ENCODE data around the gene TSKS. TPM values are rescaled to one million over a fixed set of nuclear protein-coding genes. Genes with fewer than 3 reads are reported as not detected.

The TSKS gene
- total RNA-seq, 5 donors from 2014 or later (not counting 1 experiment from before 2014, with no cell fraction given) = 0.23 to 4.1 (median 2.1) TPM

GRCh38 chr19:49766007-49766929 is 3.2 kb upstream of the TSKS start:
- ATAC-seq (replicated peaks in 1 of 4) (peak; percentile 89 to 90 (median 90)), DNase-seq (peak; percentile 95 to 100 (median 99))
- Mint-ChIP-seq H3K4me1 (peaks cover 35 to 42% (median 40%) of the 10 kb centered on the region in 3 donors), H3K27me3 (no peaks in the 10 kb centered on the region), H3K27ac (peak overlapping the region; percentile 98 to 99), H3K36me3 (peaks cover 4% of the 10 kb centered on the region), H3K4me3 (peak overlapping the region; percentile 84 to 94 (median 89)), H3K9me3 (no peaks in the 10 kb centered on the region)
- Histone ChIP-seq H3K36me3 (ENCODE audit: control insufficient read depth in 2 of 2, extremely low read depth in 1 of 2, insufficient read depth in 1 of 2, low read length in 1 of 2) (peaks cover 0 to 4% of the 10 kb centered on the region in 2 donors), H3K4me1 (ENCODE audit: control insufficient read depth in 1 of 2, extremely low read depth in 1 of 2, insufficient read depth in 2 of 2, low read length in 2 of 2) (peaks cover 12 to 47% of the 10 kb centered on the region in 2 experiments), H3K9me3 (no peaks in the 10 kb centered on the region), H3K27ac (ENCODE audit: low read length) (peak overlapping the region; percentile 46), H3K27me3 (replicated peaks in 1 of 2; ENCODE audit: control insufficient read depth in 2 of 2, extremely low read depth in 1 of 2, insufficient read depth in 2 of 2, low read length in 1 of 2) (no peaks in the 10 kb centered on the region), H3K4me3 (ENCODE audit: control insufficient read depth in 1 of 2, extremely low read depth in 1 of 2, low read length in 1 of 2) (peak overlapping the region; percentile 47 to 59)
- WGBS (ENCODE audit: insufficient coverage) = 2% methylated on average over 27 of the region's 53 CpGs
- ChIA-PET POLR2A (interaction anchor here (0.5 to 1.6 kb wide), 6 partner anchors 14 to 1638 kb away, joined by 3 to 12 read pairs (median 6); partner anchors contain the start of gene MED25 (in 1 of the 2)), CTCF (interaction anchor here (0.6 to 1.1 kb wide), 10 partner anchors 11 to 773 kb away, joined by 3 to 9 read pairs (median 3); partner anchors contain the start of genes PIH1D1 (in 1 of the 2), RRAS (in 1 of the 2) and RUVBL2 (in 1 of the 2))

- ChIA-PET POLR2A (no interaction called here), CTCF (no interaction called here)
- no peak for ATAC-seq (replicated peaks in 1 of 4)
- Mint-ChIP-seq H3K4me3 (peak overlapping the region in 1 of 3 donors; percentile 25), H3K4me1 (peaks cover 27 to 30% (median 29%) of the 10 kb centered on the region in 3 donors), H3K27me3 (no peaks in the 10 kb centered on the region), H3K36me3 (no peaks in the 10 kb centered on the region), H3K9me3 (no peaks in the 10 kb centered on the region), H3K27ac (peak overlapping the region in 1 of 2 donors; percentile 28)
- Histone ChIP-seq H3K4me3 (ENCODE audit: control insufficient read depth in 1 of 2, extremely low read depth in 1 of 2, low read length in 1 of 2) (no peak overlapping the region), H3K27me3 (replicated peaks in 1 of 2; ENCODE audit: control insufficient read depth in 2 of 2, extremely low read depth in 1 of 2, insufficient read depth in 2 of 2, low read length in 1 of 2) (no peaks in the 10 kb centered on the region), H3K36me3 (ENCODE audit: control insufficient read depth in 2 of 2, extremely low read depth in 1 of 2, insufficient read depth in 1 of 2, low read length in 1 of 2) (no peaks in the 10 kb centered on the region), H3K27ac (ENCODE audit: low read length) (no peak overlapping the region), H3K9me3 (no peaks in the 10 kb centered on the region), H3K4me1 (ENCODE audit: control insufficient read depth in 1 of 2, extremely low read depth in 1 of 2, insufficient read depth in 2 of 2, low read length in 2 of 2) (peaks cover 12 to 43% of the 10 kb centered on the region in 2 experiments)
- no peak for DNase-seq
- WGBS (ENCODE audit: insufficient coverage) = 83% methylated on average over 2 of the region's 8 CpGs
These were observed 1.2 kb upstream of the TSKS start for GRCh38 chr19:49764341-49764740.

- no peak for ATAC-seq (replicated peaks in 1 of 4)
- peaks cover 0 to 4% of the 10 kb centered on the region in 2 experiments for H3K27me3 ChIP-seq (replicated peaks in 1 of 2; ENCODE audit: control insufficient read depth in 2 of 2, extremely low read depth in 1 of 2, insufficient read depth in 2 of 2, low read length in 1 of 2)
- peak in 9 of 35 experiments; percentile 7 to 58 (median 14) for DNase-seq
- no peaks in the 10 kb centered on the region for H3K36me3 ChIP-seq (ENCODE audit: control insufficient read depth in 2 of 2, extremely low read depth in 1 of 2, insufficient read depth in 1 of 2, low read length in 1 of 2)
- Mint-ChIP-seq H3K9me3 (no peaks in the 10 kb centered on the region), H3K4me1 (peaks cover 6 to 10% (median 8%) of the 10 kb centered on the region in 3 donors), H3K27me3 (peaks cover 0 to 2% of the 10 kb centered on the region in 2 donors), H3K36me3 (no peaks in the 10 kb centered on the region), H3K27ac (peak overlapping the region in 1 of 2 donors; percentile 82), H3K4me3 (peak overlapping the region in 1 of 3 donors; percentile 36)
- POLR2A ChIA-PET = no interaction called here
- WGBS (ENCODE audit: insufficient coverage) = 63% methylated on average over 9 of the region's 16 CpGs
- H3K9me3 ChIP-seq = no peaks in the 10 kb centered on the region
- CTCF ChIA-PET = no interaction called here
- H3K4me1 ChIP-seq (ENCODE audit: control insufficient read depth in 1 of 2, extremely low read depth in 1 of 2, insufficient read depth in 2 of 2, low read length in 2 of 2) = peaks cover 5 to 21% of the 10 kb centered on the region in 2 experiments
- peak overlapping the region in 1 of 2 donors; percentile 12 for H3K4me3 ChIP-seq (ENCODE audit: control insufficient read depth in 1 of 2, extremely low read depth in 1 of 2, low read length in 1 of 2)
- H3K27ac ChIP-seq (ENCODE audit: low read length) = peak overlapping the region; percentile 6
These were observed 1.3 kb downstream of the TSKS start for GRCh38 chr19:49761625-49762311.

- ChIA-PET CTCF (no interaction called here), POLR2A (no interaction called here)
- DNase-seq (no peak), ATAC-seq (replicated peaks in 1 of 4) (no peak)
- Histone ChIP-seq H3K4me3 (ENCODE audit: control insufficient read depth in 1 of 2, extremely low read depth in 1 of 2, low read length in 1 of 2) (no peak overlapping the region), H3K27ac (ENCODE audit: low read length) (peak overlapping the region; percentile 6), H3K9me3 (no peaks in the 10 kb centered on the region), H3K4me1 (ENCODE audit: control insufficient read depth in 1 of 2, extremely low read depth in 1 of 2, insufficient read depth in 2 of 2, low read length in 2 of 2) (peaks cover 5 to 21% of the 10 kb centered on the region in 2 experiments), H3K27me3 (replicated peaks in 1 of 2; ENCODE audit: control insufficient read depth in 2 of 2, extremely low read depth in 1 of 2, insufficient read depth in 2 of 2, low read length in 1 of 2) (peaks cover 0 to 4% of the 10 kb centered on the region in 2 experiments), H3K36me3 (ENCODE audit: control insufficient read depth in 2 of 2, extremely low read depth in 1 of 2, insufficient read depth in 1 of 2, low read length in 1 of 2) (no peaks in the 10 kb centered on the region)
- Mint-ChIP-seq H3K4me3 (no peak overlapping the region), H3K9me3 (no peaks in the 10 kb centered on the region), H3K27ac (peak overlapping the region in 1 of 2 donors; percentile 82), H3K36me3 (no peaks in the 10 kb centered on the region), H3K4me1 (peaks cover 5 to 6% (median 6%) of the 10 kb centered on the region in 3 donors), H3K27me3 (peaks cover 0 to 2% of the 10 kb centered on the region in 2 donors)
- WGBS (ENCODE audit: insufficient coverage) = 100% methylated on average over 1 of the region's 1 CpG
These were observed 1.9 kb downstream of the TSKS start for GRCh38 chr19:49761249-49761624.

- no peak overlapping the region for H3K27ac ChIP-seq (ENCODE audit: low read length)
- Mint-ChIP-seq H3K27ac (no peak overlapping the region), H3K4me1 (peaks cover 0 to 2% (median 0%) of the 10 kb centered on the region in 3 donors), H3K4me3 (no peak overlapping the region), H3K27me3 (peaks cover 0 to 2% of the 10 kb centered on the region in 2 donors), H3K36me3 (no peaks in the 10 kb centered on the region), H3K9me3 (no peaks in the 10 kb centered on the region)
- peaks cover 0 to 14% of the 10 kb centered on the region in 2 experiments for H3K4me1 ChIP-seq (ENCODE audit: control insufficient read depth in 1 of 2, extremely low read depth in 1 of 2, insufficient read depth in 2 of 2, low read length in 2 of 2)
- no peak for DNase-seq
- ChIA-PET CTCF (no interaction called here), POLR2A (no interaction called here)
- H3K4me3 ChIP-seq (ENCODE audit: control insufficient read depth in 1 of 2, extremely low read depth in 1 of 2, low read length in 1 of 2) = no peak overlapping the region
- 55% methylated on average over 3 of the region's 7 CpGs for WGBS (ENCODE audit: insufficient coverage)
- H3K27me3 ChIP-seq (replicated peaks in 1 of 2; ENCODE audit: control insufficient read depth in 2 of 2, extremely low read depth in 1 of 2, insufficient read depth in 2 of 2, low read length in 1 of 2) = peaks cover 0 to 6% of the 10 kb centered on the region in 2 experiments
- H3K9me3 ChIP-seq = no peaks in the 10 kb centered on the region
- ATAC-seq (replicated peaks in 1 of 4) = no peak
- H3K36me3 ChIP-seq (ENCODE audit: control insufficient read depth in 2 of 2, extremely low read depth in 1 of 2, insufficient read depth in 1 of 2, low read length in 1 of 2) = no peaks in the 10 kb centered on the region
These were observed 4.8 kb downstream of the TSKS start for GRCh38 chr19:49758292-49758691.

GRCh38 chr19:49755956-49756355 is 7.2 kb downstream of the TSKS start:
- Mint-ChIP-seq H3K27ac (no peak overlapping the region), H3K27me3 (peaks cover 0 to 2% of the 10 kb centered on the region in 2 donors), H3K4me3 (no peak overlapping the region), H3K4me1 (no peaks in the 10 kb centered on the region), H3K9me3 (no peaks in the 10 kb centered on the region), H3K36me3 (no peaks in the 10 kb centered on the region)
- H3K36me3 ChIP-seq (ENCODE audit: control insufficient read depth in 2 of 2, extremely low read depth in 1 of 2, insufficient read depth in 1 of 2, low read length in 1 of 2) = no peaks in the 10 kb centered on the region
- H3K27ac ChIP-seq (ENCODE audit: low read length) = no peak overlapping the region
- no peaks in the 10 kb centered on the region for H3K4me1 ChIP-seq (ENCODE audit: control insufficient read depth in 1 of 2, extremely low read depth in 1 of 2, insufficient read depth in 2 of 2, low read length in 2 of 2)
- DNase-seq (no peak), ATAC-seq (replicated peaks in 1 of 4) (no peak)
- no peaks in the 10 kb centered on the region for H3K9me3 ChIP-seq
- ChIA-PET CTCF (interaction anchor here in 1 of 2 donors (0.6 kb wide), 1 partner anchor 36 kb away, joined by 3 read pairs; no protein-coding TSS in a partner anchor), POLR2A (no interaction called here)
- WGBS (ENCODE audit: insufficient coverage) = no CpG with 5 or more reads among the region's 3 CpGs
- no peak overlapping the region for H3K4me3 ChIP-seq (ENCODE audit: control insufficient read depth in 1 of 2, extremely low read depth in 1 of 2, low read length in 1 of 2)
- peaks cover 0 to 6% of the 10 kb centered on the region in 2 experiments for H3K27me3 ChIP-seq (replicated peaks in 1 of 2; ENCODE audit: control insufficient read depth in 2 of 2, extremely low read depth in 1 of 2, insufficient read depth in 2 of 2, low read length in 1 of 2)
